ENCODE measurements around the gene GPR107. TPM values are rescaled to one million over a fixed set of nuclear protein-coding genes. Genes with fewer than 3 reads are reported as not detected.

The GPR107 gene
- polyA plus RNA-seq, 3 donors = 6.0 to 22.6 (median 6.0) TPM

DNA sequence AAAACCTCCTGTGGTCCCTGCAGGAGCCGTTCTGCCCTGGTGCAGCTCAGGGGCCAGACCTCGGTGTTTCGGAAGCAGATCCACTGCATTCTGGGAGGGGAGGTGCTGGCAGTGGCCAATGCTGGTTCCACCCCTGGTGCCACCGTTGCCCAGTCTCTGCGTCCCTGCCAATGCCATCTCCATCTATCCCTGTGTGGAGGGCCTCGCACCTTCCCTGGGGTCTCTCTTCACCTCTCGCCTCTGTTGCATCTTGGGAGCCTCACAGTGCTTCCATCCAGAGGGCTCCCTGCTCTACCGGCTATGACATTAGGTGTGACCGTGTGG, 133.8 kb downstream of the GPR107 start:
- DNase-seq = no peak
- Mint-ChIP-seq H3K9me3 (no peaks in the 10 kb centered on the region), H3K4me1 (peaks cover 3% of the 10 kb centered on the region), H3K36me3 (no peaks in the 10 kb centered on the region), H3K27me3 (ENCODE audit: low read depth in 3 of 3) (peaks cover 3 to 4% (median 4%) of the 10 kb centered on the region in 3 donors), H3K4me3 (no peak overlapping the region), H3K27ac (no peak overlapping the region)
- Histone ChIP-seq H3K36me3 (replicated peaks in 1 of 2; ENCODE audit: control insufficient read depth in 1 of 2, insufficient read depth in 2 of 2, low read length in 2 of 2) (no peaks in the 10 kb centered on the region), H4K20me1 (ENCODE audit: insufficient read depth, low read length) (no peaks in the 10 kb centered on the region), H3K27me3 (ENCODE audit: control insufficient read depth in 2 of 2, insufficient read depth in 2 of 2, low read length in 2 of 2) (no peaks in the 10 kb centered on the region), H3K9ac (ENCODE audit: insufficient read depth, low read length, poor library complexity, severe bottlenecking) (no peak overlapping the region), H3K4me3 (replicated peaks in 1 of 3; ENCODE audit: low read depth in 2 of 3, low read length in 3 of 3) (no peak overlapping the region), H3K27ac (ENCODE audit: low read depth in 1 of 2, low read length in 2 of 2) (no peak overlapping the region), H3K9me3 (replicated peaks in 1 of 2; ENCODE audit: control insufficient read depth in 1 of 2, insufficient read depth in 1 of 2, low read length in 2 of 2) (no peaks in the 10 kb centered on the region), H3K4me1 (ENCODE audit: control insufficient read depth in 1 of 2, insufficient read depth in 2 of 2, low read length in 2 of 2) (no peaks in the 10 kb centered on the region), H3K79me2 (ENCODE audit: insufficient read depth, low read length) (no peaks in the 10 kb centered on the region), H3K4me2 (replicated peaks; ENCODE audit: extremely low read depth, low read length, poor library complexity, severe bottlenecking) (no peak overlapping the region), H2AFZ (ENCODE audit: insufficient read depth, low read depth, low read length, poor library complexity, severe bottlenecking) (no peak overlapping the region)
- TF ChIP-seq CTCF (IDR thresholded peaks at IDR 0.05) = no peak
- intact Hi-C loops (cut with micrococcal nuclease) = no loop called here
- WGBS (ENCODE audit: insufficient coverage) = 84% methylated on average over 9 of the region's 9 CpGs

- H2AFZ ChIP-seq (ENCODE audit: insufficient read depth, low read depth, low read length, poor library complexity, severe bottlenecking) = no peak overlapping the region
- no peaks in the 10 kb centered on the region for H3K4me1 ChIP-seq (ENCODE audit: control insufficient read depth in 1 of 2, insufficient read depth in 2 of 2, low read length in 2 of 2)
- Mint-ChIP-seq H3K4me3 (no peak overlapping the region), H3K4me1 (no peaks in the 10 kb centered on the region), H3K27ac (no peak overlapping the region), H3K27me3 (ENCODE audit: low read depth in 3 of 3) (peaks cover 3 to 7% (median 5%) of the 10 kb centered on the region in 3 donors), H3K9me3 (no peaks in the 10 kb centered on the region), H3K36me3 (no peaks in the 10 kb centered on the region)
- no peaks in the 10 kb centered on the region for H4K20me1 ChIP-seq (ENCODE audit: insufficient read depth, low read length)
- H3K27ac ChIP-seq (ENCODE audit: low read depth in 1 of 2, low read length in 2 of 2) = no peak overlapping the region
- no peak overlapping the region for H3K4me3 ChIP-seq (replicated peaks in 1 of 3; ENCODE audit: low read depth in 2 of 3, low read length in 3 of 3)
- no peak for DNase-seq
- 98% methylated on average over 4 of the region's 7 CpGs for WGBS (ENCODE audit: insufficient coverage)
- no peaks in the 10 kb centered on the region for H3K9me3 ChIP-seq (replicated peaks in 1 of 2; ENCODE audit: control insufficient read depth in 1 of 2, insufficient read depth in 1 of 2, low read length in 2 of 2)
- intact Hi-C loops (cut with micrococcal nuclease) = no loop called here
- H3K79me2 ChIP-seq (ENCODE audit: insufficient read depth, low read length) = no peaks in the 10 kb centered on the region
- no peaks in the 10 kb centered on the region for H3K27me3 ChIP-seq (ENCODE audit: control insufficient read depth in 2 of 2, insufficient read depth in 2 of 2, low read length in 2 of 2)
- H3K4me2 ChIP-seq (replicated peaks; ENCODE audit: extremely low read depth, low read length, poor library complexity, severe bottlenecking) = no peak overlapping the region
- no peaks in the 10 kb centered on the region for H3K36me3 ChIP-seq (replicated peaks in 1 of 2; ENCODE audit: control insufficient read depth in 1 of 2, insufficient read depth in 2 of 2, low read length in 2 of 2)
- H3K9ac ChIP-seq (ENCODE audit: insufficient read depth, low read length, poor library complexity, severe bottlenecking) = no peak overlapping the region
- TF ChIP-seq CTCF (IDR thresholded peaks at IDR 0.05) = no peak
These were observed 135.3 kb downstream of the GPR107 start for GRCh38 chr9:130188860-130189481.

Small RNA genes within 50 kb of the gene (small RNA-seq; reads per million reads assigned to genes)
- gene RF00019 (ENCODE audit: insufficient read length, low read depth) = not detected

Other genes starting within 250 kb of the GPR107 start
- gene TOR1A, start 229.8 kb upstream of the GPR107 start, polyA plus RNA-seq = 10 to 100 TPM; 41.2 to 95.3 (median 89.6) TPM
- gene C9orf78, start 218.6 kb upstream of the GPR107 start, polyA plus RNA-seq = 10 to 100 TPM; 53.3 to 82.4 (median 65.5) TPM
- gene USP20, start 218.4 kb upstream of the GPR107 start, polyA plus RNA-seq = 10 to 100 TPM in 1 of 3 donors, 1 to 10 TPM in 2; 2.7 to 30.0 (median 5.2) TPM
- gene FNBP1, start 10.7 kb upstream of the GPR107 start, polyA plus RNA-seq = 10 to 100 TPM; 37.6 to 60.7 (median 51.4) TPM
- not detected for gene NCS1, start 118.5 kb downstream of the GPR107 start, polyA plus RNA-seq
- not detected for gene HMCN2, start 211.9 kb downstream of the GPR107 start, polyA plus RNA-seq